GM21423 (cell line): ENCODE measurements around the gene CDH23.

Experiments
- ATAC-seq: cut with Tn5 transposase; IDR thresholded peaks from one replicate; pipeline ENCODE4 v1.9.1; 2021; ENCODE audit warnings: mild to moderate bottlenecking, moderate library complexity; ENCODE audit not compliant: unreplicated experiment

Gene CDH23

GRCh38 chr10:71437537-71438092 lies 40.9 kb downstream of the CDH23 start:
- ATAC-seq, result no peak

GRCh38 chr10:71438761-71439160 lies 42.0 kb downstream of the CDH23 start:
- ATAC-seq, result no peak

- no peak for ATAC-seq
These were observed 43.1 kb downstream of the CDH23 start for GRCh38 chr10:71439670-71440425.

- ATAC-seq, result no peak
These were observed 43.9 kb downstream of the CDH23 start for GRCh38 chr10:71440506-71441035.

GRCh38 chr10:71442000-71442399 lies 45.3 kb downstream of the CDH23 start:
- no peak for ATAC-seq

- no peak for ATAC-seq
These were observed 46.3 kb downstream of the CDH23 start for GRCh38 chr10:71442859-71443570.

- ATAC-seq, result no peak
These were observed 47.0 kb downstream of the CDH23 start for GRCh38 chr10:71443676-71444075.

- ATAC-seq, result no peak
These were observed 47.7 kb downstream of the CDH23 start for GRCh38 chr10:71444284-71445054.

- no peak for ATAC-seq
These were observed 51.0 kb downstream of the CDH23 start for GRCh38 chr10:71447676-71448075.

- ATAC-seq, result no peak
These were observed 51.4 kb downstream of the CDH23 start for GRCh38 chr10:71448146-71448545.

- no peak for ATAC-seq
These were observed 52.3 kb downstream of the CDH23 start for GRCh38 chr10:71449026-71449425.

- no peak for ATAC-seq
These were observed 55.0 kb downstream of the CDH23 start for GRCh38 chr10:71451754-71452153.

GRCh38 chr10:71453186-71453585 lies 56.5 kb downstream of the CDH23 start:
- no peak for ATAC-seq

GRCh38 chr10:71454347-71454746 lies 57.6 kb downstream of the CDH23 start:
- ATAC-seq, result no peak

GRCh38 chr10:71455035-71455434 lies 58.3 kb downstream of the CDH23 start:
- no peak for ATAC-seq

- no peak for ATAC-seq
These were observed 59.9 kb downstream of the CDH23 start for GRCh38 chr10:71456631-71457030.

- ATAC-seq, result no peak
These were observed 61.2 kb downstream of the CDH23 start for GRCh38 chr10:71457908-71458307.

- ATAC-seq, result no peak
These were observed 61.7 kb downstream of the CDH23 start for GRCh38 chr10:71458387-71458786.

- no peak for ATAC-seq
These were observed 62.8 kb downstream of the CDH23 start for GRCh38 chr10:71459513-71459912.

GRCh38 chr10:71460615-71461014 lies 63.9 kb downstream of the CDH23 start:
- no peak for ATAC-seq

- no peak for ATAC-seq
These were observed 64.7 kb downstream of the CDH23 start for GRCh38 chr10:71461457-71461856.
